Measurements from ENCODE around the gene COL11A2. TPM values are rescaled to one million over a fixed set of nuclear protein-coding genes. Genes with fewer than 3 reads are reported as not detected.

COL11A2 gene
- total RNA-seq, 1 experiment from 2014 or later: 2.3 TPM

DNA sequence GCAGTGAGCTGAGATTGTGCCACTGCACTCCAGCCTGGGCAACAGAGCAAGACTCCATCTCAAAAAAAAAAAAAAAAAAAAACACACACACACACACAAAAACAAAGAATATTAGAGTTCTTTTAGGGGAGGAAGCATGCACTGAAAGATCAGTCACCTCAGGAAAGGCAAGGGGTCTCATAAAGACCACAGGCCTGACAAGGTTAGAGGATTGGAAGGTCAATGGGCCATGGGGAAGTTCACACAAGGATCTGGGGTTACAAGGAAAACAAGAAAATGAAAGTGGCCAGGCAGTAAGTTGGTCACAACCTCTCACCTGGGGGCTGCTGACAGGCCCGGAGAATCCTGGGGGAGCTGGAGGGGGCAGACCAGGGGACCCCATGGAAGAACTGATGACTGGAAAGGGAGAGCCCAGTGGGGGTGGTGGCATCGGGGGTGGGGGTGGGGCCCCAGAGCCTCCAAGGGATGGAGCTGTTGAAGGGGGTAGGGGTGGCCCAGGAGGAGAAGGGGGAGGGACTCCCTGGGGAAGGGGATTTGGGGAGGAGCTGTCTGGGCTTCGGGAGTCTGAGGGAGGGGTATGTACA, 6.7 kb upstream of the COL11A2 start:
- Histone ChIP-seq H3K9ac (ENCODE audit: extremely low read depth, insufficient read length, low read length) (no peak overlapping the region), H2BK120ac (ENCODE audit: low read depth, low read length, poor library complexity, severe bottlenecking) (no peak overlapping the region), H3K9me3 (ENCODE audit: control insufficient read depth, low read depth, low read length) (no peaks in the 10 kb centered on the region), H4K91ac (ENCODE audit: insufficient read length, low read depth, low read length) (no peak overlapping the region), H3K4ac (ENCODE audit: low read depth, low read length) (no peak overlapping the region), H3K18ac (ENCODE audit: insufficient read length, low read depth, low read length) (no peak overlapping the region), H3K23me2 (ENCODE audit: insufficient read length, low read depth, low read length, poor library complexity, severe bottlenecking) (peaks cover 8% of the 10 kb centered on the region), H3K4me1 (ENCODE audit: insufficient read depth, low read length) (peaks cover 9% of the 10 kb centered on the region; the same call in 1 of the 2 replicates), H4K8ac (replicated peaks; ENCODE audit: insufficient read length, low read depth, low read length) (no peak overlapping the region), H4K20me1 (ENCODE audit: control insufficient read depth, insufficient read depth, insufficient read length) (no peaks in the 10 kb centered on the region), H3K79me1 (ENCODE audit: insufficient read depth, low read depth, low read length, poor library complexity, severe bottlenecking) (no peaks in the 10 kb centered on the region), H3K27ac (ENCODE audit: insufficient read length, low read depth, low read length) (no peak overlapping the region), H3T11ph (ENCODE audit: low read length) (no peak overlapping the region), H3K14ac (ENCODE audit: insufficient read depth, low read length) (no peak overlapping the region), H2BK5ac (ENCODE audit: insufficient read length, low read length) (no peak overlapping the region), H2BK12ac (ENCODE audit: insufficient read length, low read depth, low read length) (no peak overlapping the region), H3K56ac (ENCODE audit: insufficient read length, low read depth, low read length) (no peak overlapping the region), H3K27me3 (ENCODE audit: insufficient read depth, low read length) (no peaks in the 10 kb centered on the region), H2BK20ac (ENCODE audit: low read depth, low read length, poor library complexity, severe bottlenecking) (no peak overlapping the region), H3K4me2 (ENCODE audit: insufficient read depth, insufficient read length, low read length) (peak overlapping the region; percentile 86), H4K5ac (ENCODE audit: insufficient read length, low read depth, low read length) (no peak overlapping the region), H3K23ac (ENCODE audit: insufficient read length, low read depth, low read length) (no peak overlapping the region), H2BK15ac (ENCODE audit: low read depth, low read length) (no peak overlapping the region), H3K79me2 (ENCODE audit: insufficient read depth, low read length) (peaks cover 4% of the 10 kb centered on the region; the same call in 1 of the 2 replicates), H2AK5ac (ENCODE audit: insufficient read length, low read length) (no peak overlapping the region), H2AFZ (ENCODE audit: low read length) (no peak overlapping the region)
- Mint-ChIP-seq H3K27ac (peak overlapping the region in 2 of 3 experiments; percentile 36 to 89; a peak in 2 of 7 replicates), H3K36me3 (ENCODE audit: insufficient read depth in 1 of 3, low read depth in 3 of 3) (peaks cover 39 to 60% (median 50%) of the 10 kb centered on the region in 3 experiments), H3K4me3 (peak overlapping the region; percentile 96 to 99), H3K4me1 (peaks cover 30 to 41% of the 10 kb centered on the region in 2 experiments), H3K27me3 (ENCODE audit: low read depth) (no peaks in the 10 kb centered on the region), H3K9me3 (no peaks in the 10 kb centered on the region; a peak in 1 of 5 replicates)
- TF ChIP-seq, protein P1, sequence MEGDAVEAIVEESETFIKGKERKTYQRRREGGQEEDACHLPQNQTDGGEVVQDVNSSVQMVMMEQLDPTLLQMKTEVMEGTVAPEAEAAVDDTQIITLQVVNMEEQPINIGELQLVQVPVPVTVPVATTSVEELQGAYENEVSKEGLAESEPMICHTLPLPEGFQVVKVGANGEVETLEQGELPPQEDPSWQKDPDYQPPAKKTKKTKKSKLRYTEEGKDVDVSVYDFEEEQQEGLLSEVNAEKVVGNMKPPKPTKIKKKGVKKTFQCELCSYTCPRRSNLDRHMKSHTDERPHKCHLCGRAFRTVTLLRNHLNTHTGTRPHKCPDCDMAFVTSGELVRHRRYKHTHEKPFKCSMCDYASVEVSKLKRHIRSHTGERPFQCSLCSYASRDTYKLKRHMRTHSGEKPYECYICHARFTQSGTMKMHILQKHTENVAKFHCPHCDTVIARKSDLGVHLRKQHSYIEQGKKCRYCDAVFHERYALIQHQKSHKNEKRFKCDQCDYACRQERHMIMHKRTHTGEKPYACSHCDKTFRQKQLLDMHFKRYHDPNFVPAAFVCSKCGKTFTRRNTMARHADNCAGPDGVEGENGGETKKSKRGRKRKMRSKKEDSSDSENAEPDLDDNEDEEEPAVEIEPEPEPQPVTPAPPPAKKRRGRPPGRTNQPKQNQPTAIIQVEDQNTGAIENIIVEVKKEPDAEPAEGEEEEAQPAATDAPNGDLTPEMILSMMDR (conservative IDR thresholded peaks at IDR 0.05): no peak
- DNase-seq: no peak
- no CpG with 5 or more reads among the region's 3 CpGs for WGBS (ENCODE audit: extremely low coverage, insufficient read length, low lambda C conversion rate)
